ENCODE results near the gene SPAG16.

SPAG16 gene

DNA sequence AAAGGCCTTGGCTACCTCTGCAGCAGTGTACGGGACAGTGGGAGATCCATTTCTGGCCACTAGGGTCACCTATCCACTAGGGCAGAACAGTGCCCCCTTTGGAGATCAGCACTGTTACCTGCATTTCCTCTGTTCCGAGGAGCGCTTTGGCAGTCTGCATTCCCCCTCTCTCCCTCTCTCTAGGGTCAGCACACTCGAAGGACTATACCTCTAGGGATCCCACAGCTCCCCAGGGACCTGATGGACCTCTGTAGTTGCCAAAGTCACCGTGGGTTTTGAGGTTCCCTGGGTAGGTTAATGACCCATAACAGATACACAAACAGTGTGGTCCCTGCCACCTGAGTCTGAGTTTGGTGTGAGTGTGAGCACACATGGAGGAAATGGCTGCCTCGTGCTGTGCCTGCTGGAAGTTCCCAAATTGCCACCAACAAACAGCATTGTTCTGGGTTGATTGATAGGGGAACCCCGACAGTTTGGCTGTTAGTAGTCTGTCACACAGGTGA is 1026.8 kb downstream of the SPAG16 start:
- DNase-seq, result peak; percentile 3

DNA sequence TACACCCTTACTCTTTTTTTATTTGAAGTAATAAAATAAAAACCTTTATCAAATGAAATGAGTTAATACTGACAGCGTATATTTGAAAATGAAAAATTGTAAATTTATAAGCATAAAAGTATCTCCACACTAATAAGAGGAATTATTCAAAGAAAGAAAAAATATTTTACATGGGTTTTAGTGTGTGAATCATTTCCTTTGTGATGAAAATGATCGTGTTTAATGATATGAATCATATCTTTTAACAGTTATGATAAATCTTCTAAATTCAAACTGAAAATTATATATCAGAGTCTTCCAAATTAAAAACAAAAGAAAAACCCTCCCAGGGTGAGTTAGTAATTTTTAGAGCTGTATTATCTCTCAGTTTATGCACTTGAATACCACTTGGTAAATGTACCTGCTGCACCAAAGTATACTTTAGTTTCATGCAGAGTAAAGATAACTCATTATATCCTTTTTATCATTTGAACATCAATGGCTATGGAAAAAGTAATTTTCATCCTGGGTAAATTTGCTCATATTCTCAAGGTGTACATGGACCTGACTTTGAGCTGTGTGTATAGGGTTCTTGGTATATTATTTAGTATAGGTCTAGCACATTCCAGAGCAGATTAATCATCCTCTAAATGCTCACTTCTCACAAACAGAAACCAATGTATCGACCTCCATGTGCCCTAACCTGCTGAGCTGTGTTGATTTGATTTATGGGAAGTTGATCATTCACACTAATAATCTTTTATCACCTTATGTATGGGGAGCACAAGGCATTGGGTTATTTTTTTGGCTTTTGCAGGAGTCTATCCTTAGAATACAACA is 1027.9 kb downstream of the SPAG16 start:
- DNase-seq, result no peak

DNA sequence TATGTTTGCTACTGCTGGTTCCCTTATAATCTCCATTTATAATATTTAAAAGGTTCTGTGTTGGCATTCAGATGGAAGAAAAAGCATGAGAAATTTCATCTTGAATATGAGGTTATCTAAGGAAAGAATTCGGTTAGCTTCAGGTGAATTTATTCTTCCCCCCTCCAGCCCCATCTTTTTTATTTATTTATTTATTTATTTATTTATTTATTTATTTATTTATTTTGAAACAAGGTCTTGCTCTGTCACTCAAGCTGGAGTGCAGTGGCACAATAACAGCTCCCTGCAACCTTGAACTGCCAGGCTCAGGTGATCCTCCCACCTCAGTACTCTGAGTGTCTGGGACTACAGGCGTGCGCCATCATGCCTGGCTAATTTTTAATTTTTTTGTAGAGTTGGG is 1031.1 kb downstream of the SPAG16 start:
- DNase-seq, result no peak

DNA sequence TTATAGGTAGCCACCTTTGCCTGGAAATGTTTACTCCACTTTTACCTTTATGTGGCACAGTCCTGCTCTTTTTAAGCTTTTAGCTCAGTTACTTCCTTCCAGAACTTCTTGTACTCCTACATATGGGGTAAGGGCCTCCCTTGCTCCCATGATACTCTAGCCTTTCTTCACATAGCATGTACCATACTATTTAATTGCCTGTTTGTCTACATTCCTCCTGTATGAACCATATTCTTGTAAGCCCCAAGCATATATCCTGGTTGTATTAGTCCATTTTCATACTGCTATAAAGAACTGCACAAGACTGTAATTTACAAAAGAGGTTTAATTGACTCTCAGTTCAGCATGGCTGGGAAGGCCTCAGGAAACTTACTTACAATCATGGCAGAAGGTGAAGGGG is 1035.9 kb downstream of the SPAG16 start:
- DNase-seq, result no peak

DNA sequence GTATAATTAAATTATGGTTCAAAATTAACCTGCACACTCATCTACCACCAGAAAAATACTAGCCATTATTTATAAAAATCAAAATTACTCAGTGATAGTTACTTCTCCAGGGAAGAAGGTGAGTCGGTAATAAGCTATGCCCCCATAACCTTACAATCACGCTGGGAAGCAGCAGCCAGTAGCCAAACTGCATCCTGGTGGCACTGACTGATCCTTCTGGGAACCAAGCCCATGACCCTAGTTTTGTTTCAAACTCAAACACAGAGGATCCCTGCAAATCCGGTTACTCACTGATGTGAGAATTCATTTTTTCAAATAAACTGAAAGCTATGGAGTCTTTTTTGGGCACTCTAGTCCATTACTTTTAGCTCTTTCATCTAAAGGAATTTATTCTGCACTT is 1038.4 kb downstream of the SPAG16 start:
- no peak for DNase-seq

DNA sequence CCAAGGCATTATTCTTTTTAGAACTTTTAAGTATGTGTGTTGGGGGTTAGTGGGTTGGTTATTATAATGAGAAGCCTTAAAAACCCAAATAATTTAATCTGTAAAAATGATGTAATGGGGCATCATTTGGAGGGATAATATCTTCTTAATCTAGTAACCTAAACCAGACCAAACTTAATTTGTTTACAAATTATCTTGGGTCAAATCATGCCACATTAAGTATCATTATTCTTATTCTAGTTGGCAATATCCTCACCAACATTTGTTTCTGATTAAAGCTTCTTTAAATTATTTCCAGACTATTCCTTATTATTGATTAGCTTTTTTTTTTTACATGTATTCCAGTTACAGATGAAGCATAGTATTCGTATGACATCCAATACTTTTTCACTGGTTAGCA is 1041.1 kb downstream of the SPAG16 start:
- no peak for DNase-seq

DNA sequence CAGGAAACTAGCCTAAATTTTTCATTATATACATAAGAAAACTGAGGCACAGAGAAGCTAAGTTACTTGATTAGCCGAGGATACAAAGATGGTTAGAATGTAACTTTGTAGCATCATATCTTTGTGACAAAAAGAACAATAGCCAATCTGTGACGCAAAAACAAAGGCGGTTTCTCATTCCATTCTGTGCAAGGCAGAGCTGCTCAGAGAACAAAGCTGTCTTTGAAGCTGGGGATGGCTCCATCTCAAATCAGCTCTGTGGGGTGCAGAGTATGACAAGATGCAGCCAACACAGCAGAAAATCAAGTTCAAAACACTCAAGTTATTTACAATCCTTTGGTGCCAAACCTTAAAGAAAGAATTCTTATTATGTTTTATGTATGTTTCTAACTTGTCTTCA is 1044.7 kb downstream of the SPAG16 start:
- DNase-seq, result no peak

DNA sequence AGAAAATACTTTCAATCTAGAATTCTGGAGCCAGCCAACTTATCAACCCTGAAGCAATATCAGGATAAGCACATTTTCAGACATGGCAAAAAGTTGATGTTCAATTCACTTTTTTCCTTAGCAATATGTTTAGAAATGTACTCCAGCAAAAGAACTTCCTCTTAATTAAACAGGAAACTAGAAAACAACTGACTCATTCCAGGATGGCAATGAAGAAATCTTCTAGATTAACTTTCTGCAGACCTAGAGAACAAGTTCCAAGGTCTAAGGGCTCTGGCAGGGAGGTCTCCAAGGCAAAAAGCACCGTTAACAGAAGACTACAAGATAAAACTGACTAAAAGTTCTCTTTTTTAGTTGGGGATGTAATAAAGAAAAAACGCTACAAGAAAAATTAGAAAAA is 1057.4 kb downstream of the SPAG16 start:
- peak; percentile 15 for DNase-seq

DNA sequence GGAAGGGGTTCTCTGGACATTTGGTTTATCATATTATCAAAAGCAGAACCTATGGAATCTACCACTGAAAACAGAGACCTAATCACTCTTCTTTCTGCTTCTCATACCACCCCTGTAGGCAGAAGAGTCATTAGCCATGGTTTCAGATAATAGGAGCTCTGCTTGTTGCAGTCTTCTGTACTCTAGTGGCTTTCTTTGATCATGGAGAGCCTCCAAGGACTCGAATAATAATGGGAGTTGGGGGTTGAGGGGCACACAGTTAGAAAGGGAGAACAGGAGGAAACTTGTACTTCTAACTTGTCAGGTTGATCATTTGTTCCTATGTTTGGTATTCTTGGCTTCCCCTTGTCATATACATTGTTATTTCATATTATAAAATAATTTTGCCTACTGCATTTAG is 1074.2 kb downstream of the SPAG16 start:
- DNase-seq, result no peak

DNA sequence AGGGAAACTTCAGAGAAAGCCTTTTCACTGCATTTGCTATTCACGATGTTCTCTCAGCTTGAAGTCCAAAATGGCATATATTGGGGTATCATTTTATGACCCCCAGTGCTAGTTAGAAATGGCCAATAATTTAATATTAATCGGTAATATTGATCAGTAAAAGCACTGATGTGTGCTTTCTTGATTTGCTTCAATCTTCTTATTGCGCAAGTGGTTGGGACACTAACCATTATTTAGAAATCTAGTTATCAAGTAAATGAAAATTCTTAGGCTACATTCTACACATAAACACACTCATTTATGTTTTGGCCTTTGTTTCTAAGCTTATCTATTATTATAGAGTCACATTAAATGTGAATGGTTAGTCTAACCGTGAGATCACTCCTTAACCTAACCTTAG is 1076.9 kb downstream of the SPAG16 start:
- DNase-seq, result no peak

DNA sequence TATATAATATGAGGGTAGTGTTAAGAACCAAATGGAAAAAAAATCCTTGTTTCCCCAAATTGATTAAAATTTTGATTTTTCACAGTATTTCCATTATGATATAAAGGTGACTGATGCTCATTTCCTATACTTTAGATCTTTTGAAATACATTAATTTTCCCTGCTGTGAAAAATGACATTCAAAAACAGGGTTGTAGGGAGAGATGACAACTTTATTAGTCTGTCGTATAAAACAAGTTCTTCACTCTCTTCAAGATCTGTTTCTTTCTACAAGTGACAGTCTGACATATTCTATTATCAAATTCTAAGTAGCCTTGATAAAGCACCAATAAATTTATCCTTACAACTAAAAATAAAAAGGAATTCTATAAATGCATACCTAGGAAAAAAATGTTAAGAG is 1081.3 kb downstream of the SPAG16 start:
- DNase-seq, result no peak

DNA sequence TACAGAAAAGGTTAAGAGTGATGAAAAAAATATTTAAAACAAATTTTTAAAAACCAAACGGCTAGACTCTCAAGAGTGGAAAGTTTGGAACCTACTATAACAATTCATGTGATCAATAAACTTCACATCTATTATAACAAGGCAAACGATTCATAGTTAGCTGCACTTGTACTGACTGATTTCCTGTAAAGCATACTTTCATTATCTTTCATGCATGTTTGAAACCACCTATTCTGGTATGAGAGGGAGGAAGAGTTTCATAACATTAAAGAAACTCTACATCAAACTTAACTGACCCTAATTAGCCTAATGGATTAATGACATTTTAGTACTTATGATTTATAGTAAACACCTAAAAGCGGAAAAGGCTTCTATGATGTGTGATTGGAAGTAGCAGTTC is 1082.9 kb downstream of the SPAG16 start:
- no peak for DNase-seq

DNA sequence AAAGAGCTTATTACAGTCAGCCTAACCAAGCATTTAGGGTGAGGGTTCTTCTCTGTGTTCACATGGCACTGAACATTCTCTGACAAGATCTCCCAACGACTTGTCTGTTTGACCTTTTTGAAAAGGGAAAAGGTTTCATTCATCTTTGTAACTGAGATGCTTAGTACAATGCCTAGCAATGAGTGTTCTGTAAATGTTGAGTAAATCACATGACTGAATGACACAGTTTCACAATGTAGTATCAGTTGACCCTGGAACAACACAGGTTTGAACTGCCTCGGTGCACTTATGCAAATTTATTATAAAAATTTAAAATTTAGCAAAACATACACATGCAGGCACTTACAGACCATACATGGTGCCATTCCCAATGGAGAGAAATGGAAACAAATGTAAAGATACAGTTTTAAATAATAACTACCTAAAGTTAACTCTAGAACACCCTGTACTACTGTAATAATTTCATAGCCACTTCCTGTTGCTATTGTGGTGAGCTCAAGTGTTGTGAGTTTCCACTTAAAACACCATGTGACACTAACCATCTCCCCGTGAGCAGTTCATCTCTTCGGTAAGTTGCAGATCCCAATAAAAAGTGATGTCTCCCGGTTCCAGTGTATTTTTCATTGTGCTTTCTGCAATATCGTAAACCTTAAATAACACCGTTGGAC is 1092.5 kb downstream of the SPAG16 start:
- DNase-seq, result no peak

DNA sequence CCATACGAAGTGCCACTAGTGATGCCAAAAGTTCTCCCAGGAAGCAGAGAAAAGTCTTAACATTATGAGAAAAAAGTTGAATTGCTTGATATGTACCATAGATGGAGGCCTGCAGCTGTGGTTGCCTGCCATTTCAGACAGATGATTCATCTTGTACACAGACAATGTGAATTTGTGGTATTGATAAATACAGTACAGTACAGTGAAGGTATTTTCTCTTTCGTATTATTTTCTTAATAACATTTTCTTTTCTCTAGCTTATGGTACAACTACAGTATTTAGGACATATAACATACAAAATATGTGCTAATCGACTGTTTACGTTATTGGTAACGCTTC is 1093.0 kb downstream of the SPAG16 start:
- no peak for DNase-seq

DNA sequence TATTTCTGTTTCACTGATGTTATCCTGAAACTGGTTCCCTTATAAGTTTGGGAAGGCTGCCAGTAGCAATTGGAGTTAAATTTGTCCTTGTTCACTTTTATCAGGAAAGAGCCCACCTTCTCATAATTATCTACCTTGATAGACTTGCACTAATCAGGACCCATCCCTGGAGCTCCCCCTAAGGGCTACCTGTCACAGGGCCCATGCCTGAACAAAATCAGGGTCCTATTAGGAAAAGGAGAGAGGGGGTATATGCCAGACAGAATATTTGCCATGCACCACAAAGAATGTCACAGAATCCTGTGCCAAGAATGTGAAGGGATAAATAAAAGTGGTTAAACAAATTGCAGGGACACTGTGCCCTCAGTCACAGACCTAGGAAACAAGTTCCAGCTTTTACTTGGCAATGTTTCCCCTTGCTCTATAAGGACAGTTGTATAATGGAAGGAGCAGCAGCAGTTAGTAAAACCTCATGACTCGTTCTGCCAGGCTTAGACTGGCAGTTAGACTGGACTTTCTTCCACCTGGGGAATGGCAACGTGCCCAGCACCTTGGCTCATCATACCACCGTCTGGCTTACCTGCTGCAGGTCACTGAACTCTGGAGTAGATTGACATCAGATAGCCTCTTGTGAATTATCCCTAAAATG is 1094.3 kb downstream of the SPAG16 start:
- no peak for DNase-seq

DNA sequence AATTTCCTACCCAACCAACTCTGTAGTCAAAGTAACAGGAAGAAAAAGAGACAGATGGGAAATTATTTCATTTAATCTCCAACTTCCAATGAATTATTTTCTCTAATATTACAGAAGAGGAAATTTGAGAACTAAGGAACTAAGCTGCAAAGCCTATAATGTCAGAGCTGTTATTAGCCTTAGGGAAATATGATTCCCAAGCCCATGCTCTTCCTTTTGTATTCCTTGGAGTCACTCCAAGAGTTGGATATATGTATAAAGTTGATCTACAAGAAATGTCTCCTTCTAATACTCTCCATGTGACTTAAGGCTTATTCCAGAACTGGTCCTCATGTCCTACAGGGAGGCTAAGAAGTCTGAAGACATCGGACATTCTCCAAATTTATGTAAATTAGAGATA is 1095.0 kb downstream of the SPAG16 start:
- DNase-seq, result no peak

DNA sequence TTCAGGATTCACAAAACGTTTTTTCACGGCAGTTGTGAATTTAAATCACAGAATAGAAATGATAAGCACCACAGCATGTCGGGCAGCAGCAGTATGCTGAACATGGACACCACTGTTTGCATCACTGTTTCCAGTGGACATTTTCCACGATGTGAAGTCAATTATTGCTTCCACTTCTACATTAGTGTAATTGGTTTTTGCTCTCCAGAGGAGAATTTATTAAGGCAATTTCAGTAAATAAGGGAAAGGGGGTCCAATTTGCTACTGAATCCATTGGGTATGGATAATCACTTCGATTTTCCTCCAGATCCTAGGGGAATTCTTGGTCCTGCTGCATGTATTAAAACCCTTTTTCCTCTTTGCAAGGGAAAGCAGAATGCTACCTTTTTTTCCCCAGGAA is 1096.4 kb downstream of the SPAG16 start:
- no peak for DNase-seq

DNA sequence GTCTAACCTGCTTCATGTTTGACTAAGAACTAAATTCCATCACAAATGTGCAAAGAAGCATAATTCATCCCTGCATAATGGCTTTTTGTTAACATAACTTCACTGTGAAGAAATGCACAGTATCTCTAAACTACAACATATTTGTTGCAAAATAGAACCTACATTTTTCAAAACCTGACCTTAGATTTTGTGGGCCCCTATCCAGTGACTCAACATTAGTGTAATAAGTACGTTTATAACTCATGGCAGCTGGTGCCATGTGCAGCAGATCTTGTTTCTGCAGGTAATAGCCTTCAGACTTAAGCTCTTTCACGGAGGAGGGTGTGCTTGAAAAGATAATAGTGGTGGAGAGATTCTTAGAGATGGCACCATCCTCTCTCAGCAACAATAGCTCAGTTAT is 1098.0 kb downstream of the SPAG16 start:
- DNase-seq, result no peak

DNA sequence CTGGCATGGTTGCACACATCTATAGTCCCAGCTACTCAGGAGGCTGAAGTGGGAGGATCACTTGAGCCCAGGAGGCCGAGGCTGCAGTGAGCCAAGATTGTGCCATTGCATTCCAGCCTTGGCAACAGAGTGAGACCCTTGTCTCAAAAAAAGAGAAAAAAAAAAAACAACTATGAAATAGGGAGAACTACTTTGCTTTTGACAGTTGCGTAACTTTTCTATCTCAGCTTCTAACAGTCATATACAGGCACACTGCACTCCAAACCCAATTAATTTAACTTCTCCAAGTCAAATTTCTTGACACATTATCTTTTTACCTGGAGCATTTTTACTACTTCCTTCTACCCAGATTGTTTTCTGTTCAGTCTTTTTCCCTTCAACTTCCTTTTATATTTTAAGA is 1102.5 kb downstream of the SPAG16 start:
- no peak for DNase-seq

DNA sequence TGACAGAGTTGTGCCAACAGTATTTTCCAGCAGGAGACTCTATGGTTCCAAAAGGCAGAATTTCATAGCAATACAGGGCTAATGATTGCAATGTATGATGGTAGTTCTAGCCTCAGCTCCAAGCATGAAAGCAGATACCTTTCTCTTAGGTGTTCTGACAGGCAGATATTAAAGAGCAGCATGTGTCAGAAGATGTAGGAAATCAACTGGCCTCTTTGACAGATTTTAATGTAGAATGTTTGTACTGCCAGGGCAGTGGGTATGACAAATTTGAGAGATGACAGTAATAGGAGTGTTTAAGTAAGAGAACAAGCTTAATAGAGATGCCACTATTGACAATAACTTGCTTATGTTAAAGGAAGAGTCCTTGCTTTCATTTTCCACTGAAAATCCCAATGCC is 1105.1 kb downstream of the SPAG16 start:
- no peak for DNase-seq

DNA sequence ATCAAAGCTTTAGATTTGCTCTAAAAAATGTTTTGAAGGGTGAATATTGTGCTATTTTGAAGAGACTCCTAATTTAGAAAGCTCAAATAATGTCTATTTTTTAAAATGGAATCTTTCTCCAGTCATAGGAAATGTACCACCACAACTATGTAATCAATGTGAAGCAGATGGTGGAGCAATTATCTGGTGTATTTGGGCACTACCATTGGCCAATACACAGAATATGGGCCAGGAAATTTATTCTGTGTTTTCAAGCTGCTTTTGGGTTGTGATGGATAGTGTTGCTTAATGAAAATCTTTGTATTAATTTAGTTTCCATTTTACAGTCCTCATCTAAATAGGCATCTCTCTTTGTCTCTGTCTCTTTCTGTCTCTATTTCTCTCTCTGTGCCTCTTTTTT is 1109.5 kb downstream of the SPAG16 start:
- DNase-seq, result no peak

DNA sequence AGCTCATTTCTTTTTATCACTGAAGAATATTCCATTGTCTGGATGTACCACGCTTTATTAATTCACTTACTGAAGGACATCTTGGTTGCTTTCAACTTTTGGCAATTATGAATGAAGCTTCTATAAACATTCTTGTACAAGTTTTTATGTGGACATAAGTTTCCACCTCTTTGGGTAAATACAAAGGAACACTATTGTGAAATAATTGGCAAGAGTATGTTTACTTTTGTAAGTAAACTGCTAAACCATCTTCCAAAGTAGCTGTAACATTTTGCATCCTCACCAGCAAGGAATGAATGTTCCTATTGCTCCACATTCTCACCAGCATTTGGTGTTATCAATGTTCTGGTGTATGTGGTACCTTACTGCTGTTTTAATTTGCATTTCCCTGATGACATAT is 1110.8 kb downstream of the SPAG16 start:
- no peak for DNase-seq

DNA sequence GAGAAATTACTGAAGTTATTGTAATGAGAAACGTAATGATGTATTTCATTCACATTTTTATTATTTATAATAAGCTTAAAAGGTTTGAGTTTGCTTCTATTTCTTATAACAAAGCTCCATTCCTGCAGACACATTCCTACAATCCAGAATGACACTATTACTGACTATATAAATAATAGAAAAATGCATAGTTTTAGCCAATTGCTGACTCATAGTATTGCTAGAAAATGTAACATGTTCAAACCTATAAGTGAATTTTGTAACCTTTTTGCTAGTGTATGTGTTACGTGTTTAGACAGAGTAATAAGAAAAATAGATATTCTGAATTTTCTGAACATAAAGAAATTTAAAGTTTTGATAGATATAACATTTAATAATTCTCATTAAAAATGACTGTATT is 1117.3 kb downstream of the SPAG16 start:
- no peak for DNase-seq

DNA sequence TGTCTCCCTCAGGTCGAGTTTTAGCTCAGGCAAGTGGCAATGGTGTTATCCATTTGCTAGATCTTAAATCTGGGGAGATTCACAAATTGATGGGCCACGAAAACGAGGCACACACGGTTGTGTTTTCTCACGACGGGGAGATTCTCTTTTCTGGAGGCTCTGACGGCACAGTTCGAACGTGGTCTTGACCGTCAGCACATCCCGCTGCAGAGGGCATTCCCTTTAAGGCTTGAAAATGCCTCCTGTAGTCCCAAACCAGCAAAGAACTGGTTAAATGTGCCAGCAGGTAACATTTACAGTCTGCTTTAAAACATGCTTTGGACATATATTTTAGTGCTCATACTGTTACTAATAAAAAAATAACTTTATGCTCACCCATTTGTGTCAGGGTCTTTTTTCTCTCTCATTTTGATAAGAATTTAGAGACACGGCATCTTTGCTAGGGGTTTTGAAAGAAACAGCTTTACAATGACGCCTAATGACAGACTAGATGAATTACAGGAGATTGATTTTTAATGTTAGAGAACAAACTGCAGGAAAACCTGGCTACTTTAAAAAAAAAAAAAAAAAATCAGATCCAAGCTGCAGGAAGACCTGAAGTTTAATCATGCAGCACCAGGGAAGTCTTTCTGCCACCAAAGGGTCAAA is 1126.0 kb downstream of the SPAG16 start:
- DNase-seq, result no peak

All from hematopoietic multipotent progenitor cell treated with erythropoietin and hydrocortisone succinate and interleukin-3 and kit ligand, for 6 days (in vitro differentiated cells).